ENCODE results near the gene ATP10D.

GRCh38 chr4:47490550-47490949 is 5.5 kb downstream of the ATP10D start:
- TF ChIP-seq CTCF (IDR thresholded peaks at IDR 0.05; ENCODE audit: low read depth, low read length) (peak; percentile 54), MAX (IDR thresholded peaks at IDR 0.05; ENCODE audit: low read depth, low read length) (no peak), POLR2A (IDR thresholded peaks at IDR 0.05; ENCODE audit: extremely low read depth, insufficient read length) (no peak)

Data from NB4 (cell line).